Measurements from ENCODE around the gene ERVK3-1.

ERVK3-1 gene

DNA sequence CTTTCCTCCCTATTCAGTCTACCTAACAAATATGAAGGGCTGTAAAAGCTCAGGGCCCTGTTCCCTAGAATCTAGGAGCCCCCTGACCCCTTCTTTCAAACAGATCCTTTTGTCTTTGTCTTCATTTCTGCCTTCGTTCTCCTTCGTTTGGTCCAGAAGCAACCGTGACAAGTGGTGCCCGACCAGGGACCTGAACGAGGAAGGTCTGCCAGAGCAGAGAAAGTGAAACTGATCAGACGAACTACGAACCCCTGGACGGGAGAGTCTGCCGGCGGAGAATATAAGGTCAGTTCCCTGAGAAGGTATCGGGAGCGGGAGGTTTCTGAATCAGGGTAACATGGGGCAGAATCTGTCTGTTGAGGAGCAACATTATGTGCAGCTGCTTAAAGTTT lies 751 bp downstream of the ERVK3-1 start:
- peak in 1 of 5 donors; percentile 19 for DNase-seq

DNA sequence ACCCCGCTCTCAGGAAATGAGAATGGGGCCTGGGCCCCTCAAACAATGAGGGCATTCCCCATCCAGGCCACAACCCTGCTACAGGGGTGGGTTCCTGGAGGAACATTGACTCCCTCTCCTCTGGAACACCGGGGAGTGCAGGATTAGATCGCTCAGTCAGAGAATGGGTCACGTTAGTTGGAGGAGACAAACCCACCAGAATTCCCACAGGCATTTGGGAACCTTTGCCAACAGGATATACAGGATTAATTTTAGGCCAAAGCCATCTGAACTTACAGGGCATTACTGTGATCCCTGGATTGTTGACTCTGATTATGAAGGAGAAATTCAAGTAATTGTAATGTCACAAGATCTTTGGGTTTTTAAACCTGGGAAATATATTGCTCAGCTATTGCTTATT lies 2.6 kb downstream of the ERVK3-1 start:
- no peak for DNase-seq

DNA sequence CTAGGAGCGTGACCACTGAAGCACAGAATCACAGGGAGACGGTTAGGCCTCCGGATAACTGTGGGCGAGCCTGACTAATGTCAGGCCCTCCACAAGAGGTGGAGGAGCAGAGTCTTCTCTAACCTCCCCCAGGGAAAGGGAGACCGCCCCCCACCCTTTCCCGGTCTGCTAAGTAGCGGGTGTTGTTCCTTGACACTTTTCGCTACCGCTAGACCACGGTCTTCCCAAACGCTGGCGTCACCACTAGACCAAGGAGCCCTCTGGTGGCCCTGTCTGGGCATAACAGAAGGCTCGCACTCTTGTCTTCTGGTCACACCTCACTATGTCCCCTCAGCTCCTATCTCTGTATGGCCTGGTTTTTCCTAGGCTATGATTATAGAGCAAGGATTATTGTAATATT lies 5.5 kb downstream of the ERVK3-1 start:
- peak in 1 of 5 donors; percentile 10 for DNase-seq

DNA sequence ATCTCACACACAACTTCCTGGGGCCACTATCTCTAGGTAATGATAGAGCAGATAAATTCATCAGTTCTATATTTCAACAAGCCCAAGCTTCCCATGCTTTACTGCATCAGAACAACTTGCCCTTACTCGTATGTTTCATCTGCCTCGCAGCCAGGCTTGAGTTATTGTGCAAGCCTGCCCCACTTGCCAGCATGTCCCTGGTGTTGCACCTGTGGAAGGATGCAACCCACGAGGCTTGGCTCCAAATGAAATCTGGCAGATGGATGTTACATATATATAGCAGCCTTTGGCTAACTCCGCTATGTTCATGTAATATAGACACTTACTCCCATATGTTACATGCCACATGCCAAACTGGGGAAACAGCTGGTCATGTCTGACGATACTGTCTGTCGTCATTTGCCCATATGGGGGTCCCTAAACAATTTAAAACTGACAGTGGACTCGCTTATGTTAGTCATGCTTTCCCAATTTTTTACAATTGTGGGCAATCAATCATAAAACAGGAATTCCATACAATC lies 6.2 kb downstream of the ERVK3-1 start:
- DNase-seq: no peak

DNA sequence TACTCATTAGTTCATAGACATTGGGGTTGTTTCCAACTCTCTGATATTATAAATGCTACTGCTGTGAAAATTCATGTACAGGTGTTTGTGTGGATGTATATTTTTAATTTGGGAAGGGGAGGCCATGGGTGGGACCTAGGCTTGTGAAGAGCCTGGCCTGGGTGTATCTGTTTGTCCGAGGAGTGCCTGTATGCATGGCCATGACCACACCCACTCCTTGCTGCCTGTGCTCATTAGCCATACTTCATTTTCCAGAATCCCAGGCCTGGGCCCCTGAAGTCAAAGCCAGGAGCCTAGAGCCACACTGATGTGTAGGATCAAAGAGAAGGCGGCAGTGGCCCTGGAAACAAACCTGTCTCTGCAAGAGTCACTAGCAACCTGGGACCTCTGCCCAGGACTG lies 10.4 kb downstream of the ERVK3-1 start:
- DNase-seq: no peak

DNA sequence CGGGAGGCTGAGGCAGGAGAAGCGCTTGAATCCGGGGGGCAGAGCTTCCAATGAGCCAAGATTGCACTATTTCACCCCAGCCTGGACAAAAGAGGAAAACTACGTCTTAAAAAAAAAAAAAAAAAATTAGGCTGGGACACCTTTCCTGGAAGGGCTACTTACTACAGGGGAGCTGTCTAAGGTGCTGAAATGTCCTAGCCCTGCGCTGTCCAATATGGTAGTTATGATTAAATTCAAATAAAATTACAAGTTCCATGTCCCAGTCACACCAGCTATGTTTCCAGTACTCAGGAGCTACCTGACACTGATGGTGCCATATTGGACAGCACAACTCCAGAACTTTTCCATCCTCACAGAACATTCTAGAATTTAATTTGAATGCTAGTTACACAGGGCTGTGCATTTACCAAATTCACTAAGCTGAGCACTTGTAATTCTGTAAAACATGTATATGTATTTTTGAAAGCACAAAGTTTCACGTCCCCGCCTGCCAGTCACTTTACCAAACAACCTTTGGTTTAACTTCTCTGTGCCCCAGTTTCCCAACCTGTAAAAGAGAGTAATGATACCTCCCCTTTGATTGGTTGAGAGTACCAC lies 12.4 kb downstream of the ERVK3-1 start:
- no peak for DNase-seq

DNA sequence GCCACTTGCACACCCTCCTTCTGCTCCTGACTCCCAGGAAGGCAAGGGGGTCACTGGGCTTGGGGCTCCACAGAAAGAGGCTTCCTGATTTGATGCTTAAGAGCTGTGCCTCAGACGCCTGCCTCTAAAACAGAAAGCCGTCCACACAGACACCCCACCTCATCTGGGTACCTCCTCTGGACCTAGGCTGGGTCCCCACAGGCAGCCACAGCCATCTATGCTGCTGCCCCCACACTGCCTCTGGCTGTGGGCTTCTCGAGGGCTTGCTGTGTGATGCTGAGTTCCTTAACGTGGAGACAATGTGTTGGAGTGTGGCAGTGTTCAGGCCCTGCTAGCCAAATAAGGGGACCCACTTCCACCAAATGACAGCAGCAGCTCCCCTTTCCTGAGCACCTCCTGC lies 13.1 kb downstream of the ERVK3-1 start:
- DNase-seq: no peak

DNA sequence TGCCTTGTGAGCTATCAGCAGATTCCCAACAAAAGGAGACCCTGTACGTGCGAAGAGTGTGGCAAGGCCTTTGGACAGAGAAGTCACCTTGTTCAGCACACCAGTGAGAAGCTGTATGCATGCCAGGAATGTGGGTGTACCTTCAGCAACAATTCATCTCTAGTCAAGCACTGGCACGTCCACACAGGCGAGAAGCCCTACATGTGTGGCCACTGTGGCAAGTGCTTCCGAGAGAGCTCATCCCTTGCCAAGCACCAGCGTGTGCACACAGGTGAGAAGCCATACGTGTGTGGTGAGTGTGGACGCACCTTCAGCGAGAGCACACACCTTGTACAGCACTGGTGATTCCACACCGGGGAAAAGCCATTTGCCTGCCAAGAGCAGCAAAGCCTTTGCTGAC lies 14.1 kb downstream of the ERVK3-1 start:
- DNase-seq: no peak

DNA sequence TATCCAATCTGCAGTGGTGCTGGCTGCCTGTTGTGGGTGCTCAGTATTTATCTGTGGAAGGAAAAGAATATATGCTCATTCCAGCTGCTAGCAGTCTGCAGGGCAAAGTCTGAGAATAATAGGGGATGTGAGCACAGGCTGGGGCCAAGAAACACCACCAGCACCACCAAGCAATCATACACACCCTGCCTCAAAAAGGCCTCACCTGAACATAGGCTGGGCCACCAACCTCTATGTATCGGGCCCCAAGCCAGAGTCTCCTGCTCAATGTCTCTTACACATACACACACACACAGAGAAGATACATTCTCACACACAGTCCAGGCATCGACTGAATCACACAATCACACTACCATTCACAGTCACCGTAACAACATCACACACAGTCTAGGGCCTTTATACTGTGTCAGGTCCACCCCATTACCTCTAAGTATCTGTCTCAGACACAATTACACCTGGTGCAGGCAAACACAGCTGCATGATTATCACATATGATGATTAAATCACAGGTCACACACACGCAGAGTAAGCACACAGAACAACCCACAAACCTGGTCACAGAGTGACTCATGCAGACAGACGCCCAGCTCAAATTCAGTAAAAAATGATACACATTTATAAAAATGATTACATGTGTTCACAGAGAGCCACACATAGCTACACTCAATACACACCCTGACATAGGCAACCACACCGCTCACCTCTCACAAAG lies 20.3 kb downstream of the ERVK3-1 start:
- DNase-seq: no peak

DNA sequence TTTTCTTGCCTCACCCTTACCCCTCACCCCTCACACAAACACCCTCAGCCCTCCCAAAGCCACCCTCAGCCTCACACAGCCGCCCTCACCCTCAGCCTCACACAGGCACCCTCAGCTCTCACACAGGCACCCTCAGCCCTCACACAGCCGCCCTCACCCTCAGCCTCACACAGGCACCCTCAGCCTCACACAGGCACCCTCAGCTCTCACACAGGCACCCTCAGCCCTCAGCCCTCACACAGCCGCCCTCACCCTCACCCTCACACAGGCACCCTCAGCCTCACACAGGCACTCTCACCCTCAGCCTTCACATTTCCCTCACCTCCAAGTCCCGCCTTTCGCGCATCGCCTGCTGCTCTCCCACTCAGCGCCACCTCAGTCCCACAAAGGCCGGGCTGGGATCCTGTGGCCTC lies 21.3 kb downstream of the ERVK3-1 start:
- no peak for DNase-seq

DNA sequence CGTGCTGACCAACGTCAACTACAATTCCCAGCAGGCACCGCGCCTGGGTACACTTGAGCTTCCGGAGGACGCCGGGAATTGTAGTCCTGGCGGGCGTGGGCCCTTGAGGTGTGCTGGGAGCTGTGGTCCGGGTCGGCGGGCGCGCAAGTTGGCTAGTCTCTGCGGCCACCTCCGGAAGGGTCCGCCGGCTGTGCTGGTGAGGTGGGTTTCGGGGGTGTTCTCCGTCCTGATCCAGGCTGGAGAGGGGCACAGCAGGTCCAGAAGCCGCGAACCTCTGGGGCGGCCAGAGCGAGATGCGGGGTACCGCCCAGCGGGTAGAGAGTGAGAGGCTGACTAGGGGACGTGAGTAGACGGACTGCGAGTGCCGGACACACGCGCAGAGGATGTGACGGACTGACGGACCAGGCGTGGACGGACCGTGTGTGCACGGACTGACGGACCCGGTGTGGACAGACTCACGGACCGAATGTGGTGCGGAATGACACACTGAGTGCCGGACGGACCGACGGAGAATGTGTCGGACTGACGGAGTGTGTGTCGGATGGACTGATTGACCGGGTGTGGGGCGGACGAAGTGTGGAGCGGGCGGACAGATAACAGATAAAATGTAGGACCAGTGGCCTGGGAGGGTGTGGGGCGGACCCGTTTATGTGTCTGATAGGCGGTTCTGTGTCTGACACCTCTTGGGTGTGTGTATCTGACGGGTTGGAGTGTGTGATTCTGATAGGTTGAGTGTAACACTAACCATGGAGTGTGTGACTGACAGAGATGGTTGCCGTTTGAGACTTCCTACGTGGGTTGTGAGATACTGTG lies 21.9 kb downstream of the ERVK3-1 start, which contains the start of gene ZSCAN22:
ZSCAN22 (plus strand) TSS at position 81 of the 813 bp plus-strand sequence. CDS start 7,809 bp downstream, outside the sequence.
- peak; percentile 67 to 89 (median 78) for DNase-seq

DNA sequence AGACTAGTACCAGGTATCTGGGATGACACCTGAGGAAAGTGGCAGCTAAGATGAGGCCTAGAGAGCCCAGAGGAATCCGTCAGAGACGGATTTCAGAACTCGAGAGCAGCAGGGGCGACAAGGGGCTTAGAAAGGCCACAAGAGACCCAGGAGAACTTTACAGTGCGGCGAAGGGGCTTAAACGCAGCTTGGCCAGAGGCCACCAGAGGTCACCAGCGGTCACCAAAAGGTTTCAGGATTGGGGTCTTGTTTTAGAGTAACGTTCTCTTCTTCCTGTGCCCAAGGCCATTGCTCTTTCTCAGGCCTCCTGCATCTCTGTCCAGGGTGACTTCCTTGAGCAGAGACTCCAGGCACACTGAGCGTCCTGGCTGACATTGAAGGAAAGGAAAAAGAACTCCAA lies 23.8 kb downstream of the ERVK3-1 start:
- DNase-seq: no peak

DNA sequence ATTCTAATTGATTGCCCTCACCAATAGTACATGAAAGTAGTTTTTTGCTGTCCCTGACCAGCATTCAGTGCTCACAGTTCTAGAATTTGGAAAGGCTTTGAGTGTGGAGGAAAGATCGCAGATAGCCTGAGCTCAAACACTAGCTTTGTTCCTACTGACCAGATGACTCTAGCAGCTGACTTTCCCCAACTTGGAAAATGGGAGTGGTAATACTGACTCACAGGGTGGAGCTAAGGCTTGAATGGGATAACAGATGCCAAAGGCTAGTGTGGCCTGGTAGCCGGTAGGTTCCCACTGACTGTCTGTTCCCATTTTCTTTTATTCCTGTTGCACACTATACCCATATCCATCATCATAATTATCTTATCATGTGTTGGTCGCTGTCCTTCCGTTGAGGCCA lies 25.3 kb downstream of the ERVK3-1 start:
- no peak for DNase-seq

DNA sequence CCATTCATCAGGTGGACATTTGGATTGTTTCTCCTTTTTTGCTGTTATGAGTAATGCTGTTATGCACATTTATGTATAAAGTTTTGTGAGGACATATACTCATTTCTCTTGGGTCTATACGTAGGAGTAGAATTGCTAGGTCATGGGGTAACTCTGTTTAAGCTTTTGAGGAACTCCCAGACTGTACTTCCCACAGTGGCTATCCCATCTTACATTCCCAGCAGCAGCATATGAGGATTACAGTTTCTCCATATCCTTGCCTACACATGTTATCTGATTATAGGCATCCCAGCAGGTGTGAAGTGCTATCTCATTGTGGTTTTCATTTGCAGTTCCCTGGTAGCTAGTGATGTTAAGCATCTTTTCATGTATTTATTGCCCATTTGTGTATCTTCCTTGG lies 27.5 kb downstream of the ERVK3-1 start:
- no peak for DNase-seq

DNA sequence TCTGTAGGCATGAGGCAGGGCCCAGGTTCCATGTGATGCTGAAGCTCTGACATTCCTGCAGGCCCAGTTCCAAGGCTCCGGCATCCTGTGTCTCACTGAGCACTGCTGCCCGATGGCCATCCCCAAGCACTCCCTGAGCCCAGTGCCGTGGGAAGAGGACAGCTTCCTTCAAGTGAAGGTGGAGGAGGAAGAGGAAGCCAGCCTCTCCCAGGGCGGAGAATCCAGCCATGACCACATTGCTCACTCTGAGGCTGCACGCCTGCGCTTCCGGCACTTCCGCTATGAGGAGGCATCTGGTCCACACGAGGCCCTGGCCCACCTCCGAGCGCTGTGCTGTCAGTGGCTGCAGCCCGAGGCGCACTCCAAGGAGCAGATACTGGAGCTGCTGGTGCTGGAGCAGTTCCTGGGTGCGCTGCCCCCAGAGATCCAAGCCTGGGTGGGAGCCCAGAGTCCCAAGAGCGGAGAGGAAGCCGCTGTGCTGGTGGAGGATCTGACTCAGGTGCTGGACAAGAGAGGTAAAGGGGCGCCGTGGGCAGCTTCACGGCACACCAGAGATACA lies 29.6 kb downstream of the ERVK3-1 start:
- no peak for DNase-seq

DNA sequence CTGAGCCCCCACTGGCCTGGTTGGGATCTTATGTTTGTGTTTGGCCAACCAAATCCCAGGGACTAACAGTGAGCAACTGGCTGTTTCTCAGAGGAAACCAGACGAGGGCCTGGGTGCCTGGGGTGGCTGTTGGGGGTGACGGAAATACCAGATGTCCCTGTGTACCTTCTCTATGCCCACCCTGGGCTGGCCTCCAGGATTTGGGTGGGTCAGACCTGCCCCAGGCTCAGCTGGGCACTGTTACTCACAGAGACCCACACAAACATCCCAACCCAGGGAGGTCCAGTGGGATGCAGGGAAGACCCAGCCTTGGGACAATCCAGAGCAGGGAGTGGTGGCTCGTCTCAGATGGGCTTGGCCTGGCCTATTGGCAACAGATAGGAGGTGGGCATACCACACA lies 30.5 kb downstream of the ERVK3-1 start:
- DNase-seq: no peak

DNA sequence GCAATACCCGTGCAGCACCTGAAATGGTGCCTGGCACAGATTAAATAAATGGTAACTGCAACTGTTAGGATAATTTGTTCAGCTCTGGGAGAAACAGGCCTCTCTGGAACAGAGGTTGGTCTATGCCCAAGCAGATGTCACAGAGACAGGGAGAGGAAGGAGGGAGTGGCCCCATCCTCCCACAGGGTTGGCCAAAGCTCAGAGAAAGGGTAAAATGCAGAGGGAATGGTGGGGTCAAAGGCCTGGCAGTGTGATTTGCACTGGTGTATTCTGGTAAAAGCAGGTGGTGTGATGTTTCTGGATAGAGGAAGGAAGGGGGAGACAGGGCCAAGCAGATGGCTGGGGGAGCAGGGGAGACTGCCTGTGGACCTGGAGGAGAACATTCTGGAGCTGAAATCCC lies 31.0 kb downstream of the ERVK3-1 start:
- DNase-seq: no peak

DNA sequence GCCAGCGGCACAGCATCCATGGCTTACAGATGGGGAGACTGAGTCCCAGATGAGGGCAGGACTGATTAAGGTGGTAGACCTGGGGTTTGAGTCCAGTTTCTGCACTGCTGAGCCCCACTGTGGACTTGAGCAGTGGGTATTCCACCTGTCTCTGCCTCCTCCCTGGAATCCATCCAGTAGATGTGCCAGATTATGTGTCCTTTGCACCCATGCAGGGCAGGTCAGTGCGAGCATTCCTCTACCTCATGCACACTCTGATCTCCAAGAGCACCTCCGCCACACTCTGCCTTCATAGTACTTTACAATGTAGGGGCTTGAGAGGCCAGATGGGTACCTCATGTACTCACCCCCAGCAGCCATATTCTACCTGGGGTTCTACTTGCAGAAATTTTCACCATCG lies 31.6 kb downstream of the ERVK3-1 start:
- no peak for DNase-seq

DNA sequence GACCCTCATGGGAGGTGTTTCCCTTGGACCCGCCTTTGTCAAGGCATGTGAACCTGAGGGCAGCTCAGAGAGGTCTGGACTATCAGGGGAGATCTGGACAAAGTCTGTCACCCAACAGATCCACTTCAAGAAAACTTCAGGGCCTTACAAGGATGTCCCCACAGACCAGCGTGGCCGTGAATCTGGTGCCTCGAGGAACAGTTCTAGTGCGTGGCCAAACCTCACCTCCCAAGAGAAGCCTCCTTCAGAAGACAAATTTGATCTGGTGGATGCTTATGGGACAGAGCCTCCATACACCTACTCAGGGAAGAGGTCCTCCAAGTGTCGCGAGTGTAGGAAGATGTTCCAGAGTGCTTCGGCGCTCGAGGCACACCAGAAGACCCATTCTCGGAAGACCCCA lies 33.2 kb downstream of the ERVK3-1 start:
- DNase-seq: no peak

DNA sequence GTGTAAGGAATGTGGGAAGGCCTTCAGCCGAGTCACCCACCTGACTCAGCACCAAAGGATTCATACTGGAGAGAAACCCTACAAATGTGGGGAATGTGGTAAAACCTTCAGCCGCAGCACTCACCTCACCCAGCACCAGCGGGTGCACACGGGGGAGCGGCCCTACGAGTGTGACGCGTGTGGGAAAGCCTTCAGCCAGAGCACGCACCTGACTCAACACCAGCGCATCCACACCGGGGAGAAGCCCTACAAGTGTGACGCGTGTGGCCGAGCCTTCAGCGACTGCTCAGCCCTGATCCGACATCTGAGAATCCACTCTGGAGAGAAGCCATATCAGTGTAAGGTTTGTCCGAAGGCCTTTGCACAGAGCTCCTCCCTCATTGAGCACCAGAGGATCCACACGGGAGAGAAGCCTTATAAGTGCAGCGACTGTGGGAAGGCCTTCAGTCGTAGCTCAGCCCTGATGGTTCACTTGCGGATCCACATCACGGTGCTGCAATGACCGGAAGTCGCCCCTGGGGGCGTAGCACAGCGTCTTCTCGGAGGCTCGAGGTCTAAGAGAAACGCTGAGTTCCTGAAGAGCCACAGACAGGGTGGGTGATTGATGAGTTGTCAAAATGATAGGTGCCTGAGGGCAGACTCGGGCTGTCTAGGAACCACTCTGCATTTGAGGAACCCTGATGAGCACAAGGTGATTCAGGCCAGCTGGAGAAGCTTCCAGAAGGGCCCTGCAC lies 33.8 kb downstream of the ERVK3-1 start:
- DNase-seq: no peak

DNA sequence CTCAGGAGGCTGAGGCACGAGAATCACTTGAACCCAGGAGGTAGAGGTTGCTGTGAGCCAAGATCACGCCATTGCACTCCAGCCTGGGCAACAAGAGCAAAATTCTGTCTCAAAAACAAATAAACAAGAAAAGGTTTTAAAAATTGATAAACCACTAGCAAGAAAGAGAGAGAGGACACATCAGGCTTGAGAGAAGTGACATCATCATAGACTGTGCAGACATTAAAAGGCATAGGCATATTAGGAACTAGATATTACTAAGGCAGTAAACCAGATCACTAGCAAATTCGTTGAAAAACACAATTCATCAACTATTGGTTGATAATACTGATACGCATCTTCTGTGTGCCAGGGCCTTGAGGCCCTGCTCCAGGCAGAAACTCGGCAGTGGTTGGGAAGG lies 40.4 kb downstream of the ERVK3-1 start:
- no peak for DNase-seq

Measured in T-helper 1 cell (primary cell).